ENCODE results near the gene TM4SF20. TPM values are rescaled to one million over a fixed set of nuclear protein-coding genes. Genes with fewer than 3 reads are reported as not detected.

Gene TM4SF20
- total and polyA plus RNA-seq, 4 donors: 0.09 TPM; not detected in 3

GRCh38 chr2:227420087-227421052, 41.3 kb upstream of the TM4SF20 start:
- H3K27me3 ChIP-seq (ENCODE audit: control insufficient read depth in 3 of 3, insufficient read depth in 3 of 3, low read length in 2 of 3): no peaks in the 10 kb centered on the region
- DNase-seq (no peak), ATAC-seq (ENCODE audit: insufficient read depth, low FRiP score) (no peak)
- H3K36me3 ChIP-seq (ENCODE audit: control insufficient read depth in 4 of 4, insufficient read depth in 4 of 4, low read length in 4 of 4): no peaks in the 10 kb centered on the region
- H3K27ac ChIP-seq (ENCODE audit: low read depth in 1 of 2, low read length in 1 of 2): no peak overlapping the region
- 88 to 92% methylated on average over 15 of the region's 15 CpGs for WGBS, 2 donors
- H3K4me1 ChIP-seq (ENCODE audit: control insufficient read depth in 5 of 5, insufficient read depth in 5 of 5, low read length in 5 of 5): peaks cover 0 to 1% (median 0%) of the 10 kb centered on the region in 5 donors
- TF ChIP-seq, protein P1, sequence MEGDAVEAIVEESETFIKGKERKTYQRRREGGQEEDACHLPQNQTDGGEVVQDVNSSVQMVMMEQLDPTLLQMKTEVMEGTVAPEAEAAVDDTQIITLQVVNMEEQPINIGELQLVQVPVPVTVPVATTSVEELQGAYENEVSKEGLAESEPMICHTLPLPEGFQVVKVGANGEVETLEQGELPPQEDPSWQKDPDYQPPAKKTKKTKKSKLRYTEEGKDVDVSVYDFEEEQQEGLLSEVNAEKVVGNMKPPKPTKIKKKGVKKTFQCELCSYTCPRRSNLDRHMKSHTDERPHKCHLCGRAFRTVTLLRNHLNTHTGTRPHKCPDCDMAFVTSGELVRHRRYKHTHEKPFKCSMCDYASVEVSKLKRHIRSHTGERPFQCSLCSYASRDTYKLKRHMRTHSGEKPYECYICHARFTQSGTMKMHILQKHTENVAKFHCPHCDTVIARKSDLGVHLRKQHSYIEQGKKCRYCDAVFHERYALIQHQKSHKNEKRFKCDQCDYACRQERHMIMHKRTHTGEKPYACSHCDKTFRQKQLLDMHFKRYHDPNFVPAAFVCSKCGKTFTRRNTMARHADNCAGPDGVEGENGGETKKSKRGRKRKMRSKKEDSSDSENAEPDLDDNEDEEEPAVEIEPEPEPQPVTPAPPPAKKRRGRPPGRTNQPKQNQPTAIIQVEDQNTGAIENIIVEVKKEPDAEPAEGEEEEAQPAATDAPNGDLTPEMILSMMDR (IDR thresholded peaks at IDR 0.05; ENCODE audit: control extremely low read depth, extremely low read depth): no peak
- no peaks in the 10 kb centered on the region for H3K9me3 ChIP-seq (ENCODE audit: control insufficient read depth in 4 of 4, insufficient read depth in 3 of 4, low read length in 3 of 4)
- H3K9ac ChIP-seq (ENCODE audit: insufficient read depth in 1 of 2, low read length in 2 of 2): no peak overlapping the region
- no peak overlapping the region for H3K4me3 ChIP-seq

DNA sequence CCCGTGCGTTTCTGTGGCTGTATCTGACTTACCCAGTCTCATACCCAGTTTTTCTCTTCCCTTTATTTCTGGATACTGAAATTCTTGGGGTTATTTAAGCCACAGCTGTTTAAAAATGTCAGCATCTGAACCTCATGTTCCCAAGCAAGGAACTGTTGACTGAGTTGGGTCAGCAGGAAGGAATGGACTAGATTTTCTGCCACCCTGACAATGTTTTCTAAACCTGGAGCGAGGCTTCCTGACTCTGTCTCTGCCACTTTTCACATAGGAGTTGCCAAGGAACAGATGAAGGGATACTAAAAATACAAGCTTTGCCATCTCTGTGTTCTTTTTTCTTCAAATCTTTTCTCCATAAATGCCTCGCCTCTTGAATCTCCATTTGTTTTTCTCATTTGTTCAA, 37.6 kb upstream of the TM4SF20 start:
- H3K36me3 ChIP-seq (ENCODE audit: control insufficient read depth in 4 of 4, insufficient read depth in 4 of 4, low read length in 4 of 4): no peaks in the 10 kb centered on the region
- 65 to 83% methylated on average over 4 of the region's 4 CpGs for WGBS, 2 donors
- no peak overlapping the region for H3K4me3 ChIP-seq
- no peak overlapping the region for H3K9ac ChIP-seq (ENCODE audit: insufficient read depth in 1 of 2, low read length in 2 of 2)
- ATAC-seq (ENCODE audit: insufficient read depth, low FRiP score) (no peak), DNase-seq (no peak)
- H3K4me1 ChIP-seq (ENCODE audit: control insufficient read depth in 5 of 5, insufficient read depth in 5 of 5, low read length in 5 of 5): peaks cover 0 to 2% (median 0%) of the 10 kb centered on the region in 5 donors
- no peaks in the 10 kb centered on the region for H3K27me3 ChIP-seq (ENCODE audit: control insufficient read depth in 3 of 3, insufficient read depth in 3 of 3, low read length in 2 of 3)
- TF ChIP-seq, protein P1 (IDR thresholded peaks at IDR 0.05; ENCODE audit: control extremely low read depth, extremely low read depth): no peak
- peak overlapping the region in 1 of 2 donors; percentile 58 for H3K27ac ChIP-seq (ENCODE audit: low read depth in 1 of 2, low read length in 1 of 2)
- no peaks in the 10 kb centered on the region for H3K9me3 ChIP-seq (ENCODE audit: control insufficient read depth in 4 of 4, insufficient read depth in 3 of 4, low read length in 3 of 4)

DNA sequence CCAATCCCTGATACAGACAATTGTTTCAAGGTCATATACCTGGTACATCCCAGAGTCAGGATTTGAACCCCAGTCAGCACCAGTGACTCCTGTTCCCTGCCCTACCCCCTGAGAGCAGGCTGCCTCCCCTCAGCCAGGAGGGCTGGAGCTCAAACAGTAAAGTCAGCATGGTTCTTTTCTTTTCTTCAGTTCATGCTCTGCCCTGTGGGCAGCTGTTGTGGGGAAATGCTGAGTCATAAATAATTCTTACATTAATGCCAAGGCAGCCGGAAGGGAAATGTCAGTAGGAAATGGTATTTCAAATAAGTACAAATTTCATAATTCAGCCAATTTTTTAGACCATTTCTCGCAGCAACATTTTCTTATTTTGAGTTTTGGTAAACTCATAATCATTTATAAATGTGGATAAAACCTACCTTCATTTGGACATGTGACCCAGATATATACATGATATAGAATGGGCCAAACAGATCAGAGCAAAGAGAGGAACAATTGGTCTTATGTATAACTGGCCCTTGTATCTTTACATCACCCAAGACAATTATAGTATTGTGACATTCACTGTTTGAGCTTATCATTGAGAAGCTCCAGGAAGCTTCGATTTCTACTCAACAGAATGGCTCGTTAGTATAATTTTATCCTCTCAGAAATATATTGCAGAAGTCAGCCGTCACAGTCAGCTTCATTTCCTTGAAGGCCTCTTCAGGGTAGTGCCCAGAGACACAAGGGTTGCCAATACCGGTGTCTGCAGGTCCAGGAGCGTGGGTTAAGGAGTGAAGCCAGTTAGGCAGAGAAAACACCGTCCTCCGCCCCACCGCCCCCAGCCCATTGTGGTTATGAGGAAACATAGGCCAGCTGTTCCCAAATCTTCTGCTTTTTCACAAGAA, 36.7 kb upstream of the TM4SF20 start:
- H3K4me3 ChIP-seq: no peak overlapping the region
- H3K9ac ChIP-seq (ENCODE audit: insufficient read depth in 1 of 2, low read length in 2 of 2): no peak overlapping the region
- peak; percentile 73 for ATAC-seq (ENCODE audit: insufficient read depth, low FRiP score)
- TF ChIP-seq, protein P1 (IDR thresholded peaks at IDR 0.05; ENCODE audit: control extremely low read depth, extremely low read depth): no peak
- peak overlapping the region in 1 of 2 donors; percentile 79 for H3K27ac ChIP-seq (ENCODE audit: low read depth in 1 of 2, low read length in 1 of 2)
- WGBS, 2 donors: 30 to 53% methylated on average over 10 of the region's 10 CpGs
- peaks cover 0 to 2% (median 0%) of the 10 kb centered on the region in 5 donors for H3K4me1 ChIP-seq (ENCODE audit: control insufficient read depth in 5 of 5, insufficient read depth in 5 of 5, low read length in 5 of 5)
- peak; percentile 15 to 36 (median 30) for DNase-seq
- H3K36me3 ChIP-seq (ENCODE audit: control insufficient read depth in 4 of 4, insufficient read depth in 4 of 4, low read length in 4 of 4): no peaks in the 10 kb centered on the region
- no peaks in the 10 kb centered on the region for H3K27me3 ChIP-seq (ENCODE audit: control insufficient read depth in 3 of 3, insufficient read depth in 3 of 3, low read length in 2 of 3)
- no peaks in the 10 kb centered on the region for H3K9me3 ChIP-seq (ENCODE audit: control insufficient read depth in 4 of 4, insufficient read depth in 3 of 4, low read length in 3 of 4)

Data from lung (tissue), 12 donors.